Middle frontal gyrus (tissue), 1 donor: Measurements from ENCODE around the gene ANK3.

Source experiments
- DNase-seq: peaks from one replicate; pipeline ENCODE4 v3.0.0-alpha.2; 2015; ENCODE audit warnings: low spot score; ENCODE audit errors: extremely low spot score

The ANK3 gene

GRCh38 chr10:60141896-60142559, 247.6 kb downstream of the ANK3 start:
- no peak for DNase-seq

- no peak for DNase-seq
These were observed 248.7 kb downstream of the ANK3 start for GRCh38 chr10:60140651-60141632.

GRCh38 chr10:60139798-60140566, 249.7 kb downstream of the ANK3 start:
- DNase-seq = no peak

- no peak for DNase-seq
These were observed 250.4 kb downstream of the ANK3 start for GRCh38 chr10:60139290-60139689.

- no peak for DNase-seq
These were observed 250.8 kb downstream of the ANK3 start for GRCh38 chr10:60138842-60139241.

GRCh38 chr10:60138026-60138425, 251.6 kb downstream of the ANK3 start:
- DNase-seq = no peak

GRCh38 chr10:60137292-60137992, 252.2 kb downstream of the ANK3 start:
- DNase-seq = no peak

- no peak for DNase-seq
These were observed 254.7 kb downstream of the ANK3 start for GRCh38 chr10:60135020-60135419.

GRCh38 chr10:60134548-60134947, 255.1 kb downstream of the ANK3 start:
- no peak for DNase-seq

- DNase-seq = no peak
These were observed 259.5 kb downstream of the ANK3 start for GRCh38 chr10:60130130-60130579.

- no peak for DNase-seq
These were observed 263.8 kb downstream of the ANK3 start for GRCh38 chr10:60125895-60126294.

GRCh38 chr10:60124536-60124935, 265.1 kb downstream of the ANK3 start:
- DNase-seq = no peak

GRCh38 chr10:60123668-60124067, 266.0 kb downstream of the ANK3 start:
- DNase-seq = no peak

- no peak for DNase-seq
These were observed 266.5 kb downstream of the ANK3 start for GRCh38 chr10:60123172-60123571.

GRCh38 chr10:60122190-60122589, 267.5 kb downstream of the ANK3 start:
- DNase-seq = no peak

- DNase-seq = no peak
These were observed 274.7 kb downstream of the ANK3 start for GRCh38 chr10:60114765-60115586.

- DNase-seq = no peak
These were observed 278.9 kb downstream of the ANK3 start for GRCh38 chr10:60110739-60111138.

- no peak for DNase-seq
These were observed 282.2 kb downstream of the ANK3 start for GRCh38 chr10:60107308-60107976.

- DNase-seq = no peak
These were observed 284.4 kb downstream of the ANK3 start for GRCh38 chr10:60105295-60105695.

- DNase-seq = no peak
These were observed 287.9 kb downstream of the ANK3 start for GRCh38 chr10:60101821-60102220.
